H1 (cell line): ENCODE results near the gene COL17A1. TPM values are rescaled to one million over a fixed set of nuclear protein-coding genes. Genes with fewer than 3 reads are reported as not detected.

ENCODE experiments used
- CTCF ChIA-PET: fragments of 300-600 bp; sonication (Branson Sonifier 250); formaldehyde crosslinking; loops from one replicate; lab custom pipeline; 2021; ENCODE audit not compliant: partially characterized antibody; lab: Charles Lee
- POLR2A ChIA-PET: fragments of 300-600 bp; sonication (Branson Sonifier 250); formaldehyde crosslinking; loops from one replicate; lab custom pipeline; 2021; ENCODE audit warnings: inconsistent platforms; ENCODE audit not compliant: partially characterized antibody; lab: Charles Lee
- DNase-seq, 2 experiments: peaks; one replicate each; pipeline versions ENCODE4 v3.0.0 to v3.0.0-alpha.2; 2010 to 2022; ENCODE audit warnings: low spot score in 2 of 2, low read depth in 1 of 2, mixed read lengths in 1 of 2
- FAIRE-seq: peaks from 2 replicates; lab custom pipeline; 2011; peaks lifted over from hg19 to GRCh38; lab: Jason Lieb, UNC
- H2AFZ ChIP-seq: 2 replicates; pipeline ENCODE4 v1.8.1; 2012; ENCODE audit warnings: low read length, inconsistent platforms
- H2AK5ac ChIP-seq: 2 replicates; pipeline ENCODE4 v1.6.1; 2013; ENCODE audit warnings: low read depth, low read length
- H2BK120ac ChIP-seq: replicated peaks from 2 replicates; pipeline ENCODE3; 2013; ENCODE audit warnings: low read depth, low read length, inconsistent platforms
- H2BK12ac ChIP-seq: 2 replicates; pipeline ENCODE4 v1.6.1; 2013; ENCODE audit warnings: low read depth, low read length
- H2BK15ac ChIP-seq: 2 replicates; pipeline ENCODE4 v1.6.1; 2013; ENCODE audit warnings: low read length
- H2BK20ac ChIP-seq: 2 replicates; pipeline ENCODE4 v1.6.1; 2013; ENCODE audit warnings: low read length
- H2BK5ac ChIP-seq: 2 replicates; pipeline ENCODE4 v1.6.1; 2013; ENCODE audit warnings: low read depth, low read length
- H3K14ac ChIP-seq: 2 replicates; pipeline ENCODE4 v1.6.1; 2013; ENCODE audit warnings: inconsistent platforms; ENCODE audit not compliant: insufficient read length
- H3K18ac ChIP-seq: 2 replicates; pipeline ENCODE4 v1.6.1; 2013; ENCODE audit warnings: low read length; ENCODE audit errors: extremely low read depth
- H3K23ac ChIP-seq: 2 replicates; pipeline ENCODE4 v1.6.1; 2013; ENCODE audit warnings: inconsistent platforms; ENCODE audit not compliant: insufficient read length
- H3K23me2 ChIP-seq: 2 replicates; pipeline ENCODE4 v1.6.1; 2013; ENCODE audit warnings: low read depth, low read length
- H3K27ac ChIP-seq: 2 replicates; pipeline ENCODE4 v1.6.1; 2011; ENCODE audit warnings: low read depth, low read length, inconsistent platforms
- H3K27me3 ChIP-seq, 4 experiments: replicated peaks in 1 of 4; 1 replicate in 1 of 4; 2 replicates in 3 of 4; pipeline versions ENCODE4 v1.6.1 to v1.8.1; 2011 to 2013; ENCODE audit warnings: low read length in 3 of 4, mild to moderate bottlenecking in 3 of 4, inconsistent platforms in 2 of 4, mixed read lengths in 2 of 4, moderate library complexity in 1 of 4; ENCODE audit not compliant: control insufficient read depth in 3 of 4, insufficient read depth in 3 of 4; ENCODE audit errors: extremely low read depth in 1 of 4
- H3K36me3 ChIP-seq, 4 experiments: 2 replicates each; pipeline versions ENCODE4 v1.6.1 to v1.8.1; 2011 to 2013; ENCODE audit warnings: mild to moderate bottlenecking in 4 of 4, low read length in 3 of 4, moderate library complexity in 2 of 4, control low read depth in 1 of 4, inconsistent platforms in 1 of 4; ENCODE audit not compliant: insufficient read depth in 4 of 4, control insufficient read depth in 2 of 4
- H3K4ac ChIP-seq: replicated peaks from 2 replicates; pipeline ENCODE3; 2013; ENCODE audit warnings: low read length, low read depth, mixed read lengths, inconsistent platforms; ENCODE audit not compliant: insufficient read length
- H3K4me1 ChIP-seq, 4 experiments: replicated peaks in 1 of 4; 1 replicate in 1 of 4; 2 replicates in 3 of 4; pipeline versions ENCODE4 v1.6.1 to v1.8.1; 2011 to 2013; ENCODE audit warnings: low read length in 3 of 4, inconsistent platforms in 2 of 4, mixed read lengths in 1 of 4; ENCODE audit not compliant: insufficient read depth in 4 of 4, control insufficient read depth in 3 of 4
- H3K4me2 ChIP-seq, 2 experiments: 2 replicates each; pipeline versions ENCODE4 v1.6.1 to v1.8.1; 2011 to 2013; ENCODE audit warnings: low read depth in 2 of 2, low read length in 2 of 2, control low read depth in 1 of 2, inconsistent platforms in 1 of 2, mild to moderate bottlenecking in 1 of 2; ENCODE audit not compliant: insufficient read depth in 1 of 2
- H3K4me3 ChIP-seq, 4 experiments: fragments of 200-600, 300-600 bp in 1 of 4; sonication (generic), shearing (Covaris generic), sonication (Bioruptor Twin) in 1 of 4; 2 replicates each; pipeline versions ENCODE4 v1.5.1 to v1.8.1; 2011 to 2016; ENCODE audit warnings: low read length in 4 of 4, low read depth in 3 of 4, control low read depth in 2 of 4, inconsistent platforms in 2 of 4, mild to moderate bottlenecking in 2 of 4, mixed read lengths in 1 of 4, moderate library complexity in 1 of 4; ENCODE audit not compliant: insufficient read depth in 2 of 4; ENCODE audit errors: extremely low read depth in 1 of 4
- H3K56ac ChIP-seq: replicated peaks from 2 replicates; pipeline ENCODE3; 2013; ENCODE audit warnings: low read depth, mild to moderate bottlenecking, mixed read lengths, low read length, inconsistent platforms; ENCODE audit not compliant: insufficient read length
- H3K79me1 ChIP-seq: 2 replicates; pipeline ENCODE4 v1.6.1; 2013; ENCODE audit warnings: low read depth, low read length, control low read depth
- H3K79me2 ChIP-seq, 2 experiments: 2 replicates each; pipeline versions ENCODE4 v1.6.1 to v1.8.1; 2012 to 2013; ENCODE audit warnings: low read length in 2 of 2, mild to moderate bottlenecking in 2 of 2, inconsistent platforms in 1 of 2; ENCODE audit not compliant: insufficient read depth in 2 of 2, control insufficient read depth in 1 of 2
- H3K9ac ChIP-seq, 4 experiments: replicated peaks in 1 of 4; 1 replicate in 1 of 4; 2 replicates in 3 of 4; pipeline versions ENCODE4 v1.6.1 to v1.8.1; 2011 to 2013; ENCODE audit warnings: low read depth in 3 of 4, low read length in 3 of 4, control low read depth in 2 of 4, mild to moderate bottlenecking in 2 of 4, moderate library complexity in 2 of 4, inconsistent platforms in 1 of 4; ENCODE audit errors: extremely low read depth in 1 of 4
- H3K9me3 ChIP-seq, 2 experiments: 2 replicates each; pipeline versions ENCODE4 v1.6.1 to v1.8.1; 2012 to 2013; ENCODE audit warnings: mild to moderate bottlenecking in 2 of 2, moderate library complexity in 2 of 2, control low read depth in 1 of 2, inconsistent platforms in 1 of 2, low read depth in 1 of 2, low read length in 1 of 2, mixed read lengths in 1 of 2; ENCODE audit not compliant: insufficient read depth in 2 of 2
- H4K20me1 ChIP-seq, 2 experiments: replicated peaks in 1 of 2; 2 replicates each; pipeline versions ENCODE3 to v1.8.1; 2011 to 2013; ENCODE audit warnings: inconsistent platforms in 2 of 2, low read length in 2 of 2, mild to moderate bottlenecking in 1 of 2; ENCODE audit not compliant: insufficient read depth in 2 of 2, control insufficient read depth in 1 of 2
- H4K5ac ChIP-seq: 2 replicates; pipeline ENCODE4 v1.6.1; 2013; ENCODE audit warnings: low read length, low read depth, mixed read lengths, inconsistent platforms; ENCODE audit not compliant: insufficient read length
- H4K8ac ChIP-seq: 2 replicates; pipeline ENCODE4 v1.8.0; 2013; ENCODE audit warnings: mild to moderate bottlenecking, moderate library complexity, low read length, inconsistent platforms; ENCODE audit not compliant: insufficient read depth; ENCODE audit errors: extremely low read depth
- H4K91ac ChIP-seq: replicated peaks from 2 replicates; pipeline ENCODE3; 2013; ENCODE audit warnings: low read length, mixed read lengths, inconsistent platforms; ENCODE audit not compliant: insufficient read length
- ATF2 ChIP-seq: IDR thresholded peaks from 2 replicates; pipeline ENCODE4 v1.6.1; 2012; ENCODE audit warnings: low read length, inconsistent platforms
- BACH1 ChIP-seq: IDR thresholded peaks from 2 replicates; pipeline ENCODE4 v1.6.1; 2012; ENCODE audit warnings: low read length, improper control_type of control experiment
- EGR1 ChIP-seq: IDR thresholded peaks from 2 replicates; pipeline ENCODE4 v1.6.1; 2011; ENCODE audit warnings: low read depth, low read length, borderline replicate concordance
- FOSL1 ChIP-seq: IDR thresholded peaks from 2 replicates; pipeline ENCODE4 v1.6.1; 2011; ENCODE audit warnings: mild to moderate bottlenecking, low read depth, low read length, moderate library complexity; ENCODE audit not compliant: insufficient read depth
- PHF8 ChIP-seq: fragments of 200-600 bp; sonication (generic); conservative IDR thresholded peaks from 2 replicates; pipeline ENCODE4 v1.7.1; 2012; ENCODE audit warnings: low read depth, mild to moderate bottlenecking, inconsistent platforms, low read length, moderate library complexity
- RAD21 ChIP-seq, 2 experiments: IDR thresholded peaks in 1 of 2; conservative IDR thresholded peaks in 1 of 2; 2 replicates each; pipeline ENCODE4 v1.6.1; 2011; ENCODE audit warnings: low read depth in 2 of 2, low read length in 2 of 2, improper control_type of control experiment in 1 of 2, inconsistent platforms in 1 of 2, mild to moderate bottlenecking in 1 of 2, moderate library complexity in 1 of 2
- RNF2 ChIP-seq: fragments of 200-900, 300-1000 bp; sonication (generic); IDR thresholded peaks from 2 replicates; pipeline ENCODE4 v1.7.1; 2016; ENCODE audit warnings: borderline replicate concordance, low read depth, mild to moderate bottlenecking, antibody characterized with exemption, low read length; ENCODE audit not compliant: poor library complexity, severe bottlenecking; ENCODE audit errors: missing control alignments
- RXRA ChIP-seq: IDR thresholded peaks from 2 replicates; pipeline ENCODE4 v1.6.1; 2011; ENCODE audit warnings: low read depth, mild to moderate bottlenecking, low read length, moderate library complexity; ENCODE audit not compliant: insufficient read depth
- SIX5 ChIP-seq: IDR thresholded peaks from 2 replicates; pipeline ENCODE4 v1.6.1; 2011; ENCODE audit warnings: mild to moderate bottlenecking, low read depth, low read length
- SRF ChIP-seq: IDR thresholded peaks from 2 replicates; pipeline ENCODE4 v1.6.1; 2011; ENCODE audit warnings: mild to moderate bottlenecking, low read depth, low read length, moderate library complexity
- TBP ChIP-seq: IDR thresholded peaks from 2 replicates; pipeline ENCODE4 v1.6.1; 2011; ENCODE audit warnings: low read depth, low read length, improper control_type of control experiment
- ZNF274 ChIP-seq: IDR thresholded peaks from 2 replicates; pipeline ENCODE4 v1.7.0; 2012; ENCODE audit warnings: low read length, borderline replicate concordance; ENCODE audit errors: extremely low read depth
- WGBS, 2 experiments: shearing (Covaris generic) in 1 of 2; methylation state at CpG; one replicate each; pipeline versions ENCODE4 v1.1.6 to v1.1.7; 2013 to 2015; ENCODE audit warnings: low lambda C conversion rate in 2 of 2, mixed read lengths in 2 of 2, inconsistent platforms in 1 of 2, low coverage in 1 of 2, missing lambda C conversion rate in 1 of 2; ENCODE audit not compliant: insufficient replicate concordance in 2 of 2, insufficient coverage in 1 of 2, insufficient read length in 1 of 2; ENCODE audit errors: extremely low coverage in 1 of 2, missing lambda C conversion rate in 1 of 2; 5-methylcytosine and 5-hydroxymethylcytosine counted together
- polyA plus RNA-seq, 7 experiments: library from polyadenylated mRNA; depleted of rRNA in 3 of 7; stranded (reverse) in 5 of 7; unstranded in 2 of 7; fragments of >200 nt in 5 of 7; fragments of 200-250 nt in 2 of 7; gene quantifications; 1 replicate in 5 of 7; 2 replicates in 1 of 7; 4 replicates in 1 of 7; pipeline versions ENCODE4 v1.2.1 to v1.2.3, GENCODE V29; 2011 to 2013; ENCODE audit warnings: missing spikeins in 2 of 7, mixed read lengths in 2 of 7
- total RNA-seq: library from RNA; stranded (reverse); fragmentation: NEBNext Ultra II Directional; extraction: Animal tissue kit (Norgen Biotek cat#: 25700); gene quantifications from 2 replicates; pipeline ENCODE4 v1.2.1, GENCODE V29; 2021

Gene COL17A1
- total and polyA plus RNA-seq, 2 of the 8 experiments (the other 6 are each of a cell fraction or from before 2014, with no cell fraction given), result 0.35 to 0.37 TPM

GRCh38 chr10:104104926-104105325, 19.2 kb upstream of the COL17A1 start:
- H3K9me3 ChIP-seq, result no peaks in the 10 kb centered on the region
- no peaks in the 10 kb centered on the region for H3K27me3 ChIP-seq
- no peak overlapping the region for H3K4me2 ChIP-seq
- H3K4me3 ChIP-seq, result no peak overlapping the region
- no peak overlapping the region for H2AFZ ChIP-seq
- H3K27ac ChIP-seq, result no peak overlapping the region
- ChIA-PET CTCF (no interaction called here), POLR2A (interaction anchor here (1.5 kb wide), 1 partner anchor 17 kb away, joined by 4 read pairs; the partner anchor contains the start of gene SFR1)
- no peaks in the 10 kb centered on the region for H3K36me3 ChIP-seq
- H3K14ac ChIP-seq, result no peak overlapping the region
- DNase-seq (no peak), FAIRE-seq (no peak)
- no peak overlapping the region for H4K8ac ChIP-seq
- no peaks in the 10 kb centered on the region for H3K23me2 ChIP-seq
- H3K56ac ChIP-seq, result no peak overlapping the region
- H4K20me1 ChIP-seq, result no peaks in the 10 kb centered on the region
- H3K4me1 ChIP-seq, result peaks cover 0 to 2% (median 0%) of the 10 kb centered on the region in 4 experiments; a peak in 1 of 7 replicates
- H3K79me1 ChIP-seq, result no peaks in the 10 kb centered on the region
- H2BK120ac ChIP-seq, result no peak overlapping the region
- no peak overlapping the region for H2BK12ac ChIP-seq
- H3K23ac ChIP-seq, result no peak overlapping the region
- no peak overlapping the region for H2AK5ac ChIP-seq
- no peak overlapping the region for H2BK5ac ChIP-seq
- H3K79me2 ChIP-seq, result no peaks in the 10 kb centered on the region
- no peak overlapping the region for H4K5ac ChIP-seq
- no peak overlapping the region for H3K18ac ChIP-seq
- no peak overlapping the region for H3K9ac ChIP-seq
- WGBS, 2 experiments, result 87% methylated on average over 2 of the region's 2 CpGs; no CpG with 5 or more reads in 1 of the 2 experiments
- H4K91ac ChIP-seq, result no peak overlapping the region
- H2BK20ac ChIP-seq, result no peak overlapping the region
- no peak overlapping the region for H2BK15ac ChIP-seq
- H3K4ac ChIP-seq, result no peak overlapping the region
- TF ChIP-seq RXRA (no peak), RNF2 (no peak), SRF (no peak), EGR1 (no peak), ZNF274 (no peak), RAD21 (IDR thresholded peaks at IDR 0.05 in 1 of 2, conservative IDR thresholded peaks at IDR 0.05 in 1 of 2; ENCODE audit: low read depth in 2 of 2, low read length in 2 of 2) (no peak), FOSL1 (no peak), ATF2 (no peak), TBP (no peak), SIX5 (no peak), BACH1 (no peak), PHF8 (no peak)
